Fibroblast of the aortic adventitia (primary cell): ENCODE measurements around the gene MMP14. TPM values are rescaled to one million over a fixed set of nuclear protein-coding genes. Genes with fewer than 3 reads are reported as not detected.
A peak's percentile ranks its signal among the peaks of the same experiment; 100 is the strongest.

Source experiments
- DNase-seq: peaks from one replicate; pipeline ENCODE4 v3.0.0-alpha.2; 2010; ENCODE audit warnings: low read depth
- H3K4me3 ChIP-seq: 2 replicates; pipeline ENCODE4 v1.5.1; 2011; ENCODE audit warnings: low read depth, mild to moderate bottlenecking, control low read depth, low read length, moderate library complexity
- total RNA-seq: library from RNA; depleted of rRNA; stranded (reverse); fragments of >200 nt; gene quantifications from 2 replicates; pipeline ENCODE4 v1.2.3, GENCODE V29; 2012; ENCODE audit warnings: low replicate concordance
- TF ChIP-seq, protein P1 (sequence below): IDR thresholded peaks from 2 replicates; pipeline ENCODE4 v1.5.1; 2011; ENCODE audit warnings: mild to moderate bottlenecking, low read length, control low read depth, inconsistent platforms; ENCODE audit not compliant: insufficient read depth

MMP14 gene
- total RNA-seq, 1 donor, result 311 TPM

- TF ChIP-seq, protein P1, sequence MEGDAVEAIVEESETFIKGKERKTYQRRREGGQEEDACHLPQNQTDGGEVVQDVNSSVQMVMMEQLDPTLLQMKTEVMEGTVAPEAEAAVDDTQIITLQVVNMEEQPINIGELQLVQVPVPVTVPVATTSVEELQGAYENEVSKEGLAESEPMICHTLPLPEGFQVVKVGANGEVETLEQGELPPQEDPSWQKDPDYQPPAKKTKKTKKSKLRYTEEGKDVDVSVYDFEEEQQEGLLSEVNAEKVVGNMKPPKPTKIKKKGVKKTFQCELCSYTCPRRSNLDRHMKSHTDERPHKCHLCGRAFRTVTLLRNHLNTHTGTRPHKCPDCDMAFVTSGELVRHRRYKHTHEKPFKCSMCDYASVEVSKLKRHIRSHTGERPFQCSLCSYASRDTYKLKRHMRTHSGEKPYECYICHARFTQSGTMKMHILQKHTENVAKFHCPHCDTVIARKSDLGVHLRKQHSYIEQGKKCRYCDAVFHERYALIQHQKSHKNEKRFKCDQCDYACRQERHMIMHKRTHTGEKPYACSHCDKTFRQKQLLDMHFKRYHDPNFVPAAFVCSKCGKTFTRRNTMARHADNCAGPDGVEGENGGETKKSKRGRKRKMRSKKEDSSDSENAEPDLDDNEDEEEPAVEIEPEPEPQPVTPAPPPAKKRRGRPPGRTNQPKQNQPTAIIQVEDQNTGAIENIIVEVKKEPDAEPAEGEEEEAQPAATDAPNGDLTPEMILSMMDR, result no peak
Observed at GRCh38 chr14:22882529-22883172, 46.3 kb downstream of the MMP14 start.

GRCh38 chr14:22883173-22883976 is 47.0 kb downstream of the MMP14 start, which contains the start of gene REM2:
REM2 (plus strand) TSS chr14:22883222; CDS start chr14:22883288, 66 bp downstream.
- no peak for DNase-seq
- TF ChIP-seq, protein P1, result no peak
- H3K4me3 ChIP-seq, result no peak within 1 kb of the TSS

More at GRCh38 chr14:22882529-22883172, 46.3 kb downstream of the MMP14 start:
- H3K4me3 ChIP-seq, result no peak overlapping the region
- DNase-seq, result peak; percentile 18

- DNase-seq, result no peak
- TF ChIP-seq, protein P1, result no peak
- no peak overlapping the region for H3K4me3 ChIP-seq
Observed at GRCh38 chr14:22884076-22884737, 47.8 kb downstream of the MMP14 start.

- H3K4me3 ChIP-seq, result no peak overlapping the region
- DNase-seq, result no peak
- TF ChIP-seq, protein P1, result no peak
Observed at GRCh38 chr14:22884738-22885523, 48.5 kb downstream of the MMP14 start.

DNA sequence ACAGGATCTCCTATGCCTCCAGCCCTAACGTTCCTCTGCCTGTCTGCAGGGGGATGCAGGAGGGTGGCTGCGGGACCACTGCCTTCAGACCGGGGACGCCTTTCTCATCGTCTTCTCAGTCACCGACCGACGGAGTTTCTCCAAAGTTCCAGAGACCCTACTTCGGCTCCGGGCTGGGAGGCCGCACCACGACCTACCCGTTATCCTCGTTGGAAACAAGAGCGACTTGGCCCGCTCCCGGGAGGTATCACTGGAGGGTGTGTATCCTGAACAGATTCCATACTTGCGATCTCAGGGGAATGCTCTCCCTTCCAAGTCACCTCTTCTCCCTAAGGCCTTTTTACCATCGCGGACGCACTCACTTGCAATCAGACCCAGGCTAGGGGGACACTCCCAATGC is 49.6 kb downstream of the MMP14 start:
- no peak overlapping the region for H3K4me3 ChIP-seq
- no peak for DNase-seq

More for the DNA sequence above, 49.6 kb downstream of the MMP14 start:
- TF ChIP-seq, protein P1, result no peak
